Measurements from ENCODE around the gene TMEM203.
A peak's percentile ranks its signal among the peaks of the same experiment; 100 is the strongest.
"Not testable (repeated sequence)": the region's sequence is repeated elsewhere in the genome, so short reads cannot be mapped to it uniquely, and the experiment has no call there.

The TMEM203 gene

GRCh38 chr9:137241490-137242268, 36.2 kb upstream of the TMEM203 start:
- peak; percentile 64 for DNase-seq (ENCODE audit: low read depth)

- DNase-seq (ENCODE audit: low read depth), result peak; percentile 94
Measured at GRCh38 chr9:137240841-137241489, 35.5 kb upstream of the TMEM203 start, which contains the start of gene TUBB4B. TSS of gene TUBB4B (plus strand) at chr9:137241287. CDS start at chr9:137241361, 74 bp downstream.

DNA sequence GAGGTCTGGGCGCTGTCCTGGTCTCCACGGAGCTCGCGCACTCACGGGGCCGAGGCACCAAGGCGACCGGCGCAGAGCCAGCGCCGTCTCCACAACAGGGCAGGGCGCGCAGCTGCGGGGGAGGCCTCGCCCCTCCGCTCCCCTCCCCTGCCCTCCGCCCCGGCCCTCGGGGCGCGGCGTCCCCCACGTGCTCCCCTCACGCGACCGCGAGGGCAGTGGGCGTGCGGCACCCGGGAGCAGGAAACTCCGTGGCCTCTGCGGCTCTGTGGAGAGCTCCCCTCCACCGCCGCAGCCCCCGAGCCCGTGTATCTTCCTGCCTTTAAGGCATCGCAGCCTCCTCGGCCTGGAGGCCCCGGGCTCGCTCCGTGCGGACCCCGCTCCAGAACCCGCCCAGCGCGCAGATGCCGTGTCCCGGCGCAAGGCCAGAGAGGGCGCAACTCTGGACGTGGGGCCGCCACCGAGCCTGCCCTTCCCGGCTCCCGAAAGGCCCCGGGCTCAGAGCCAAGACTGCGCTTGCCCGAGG, 34.9 kb upstream of the TMEM203 start:
- DNase-seq (ENCODE audit: low read depth), result peak; percentile 68

DNA sequence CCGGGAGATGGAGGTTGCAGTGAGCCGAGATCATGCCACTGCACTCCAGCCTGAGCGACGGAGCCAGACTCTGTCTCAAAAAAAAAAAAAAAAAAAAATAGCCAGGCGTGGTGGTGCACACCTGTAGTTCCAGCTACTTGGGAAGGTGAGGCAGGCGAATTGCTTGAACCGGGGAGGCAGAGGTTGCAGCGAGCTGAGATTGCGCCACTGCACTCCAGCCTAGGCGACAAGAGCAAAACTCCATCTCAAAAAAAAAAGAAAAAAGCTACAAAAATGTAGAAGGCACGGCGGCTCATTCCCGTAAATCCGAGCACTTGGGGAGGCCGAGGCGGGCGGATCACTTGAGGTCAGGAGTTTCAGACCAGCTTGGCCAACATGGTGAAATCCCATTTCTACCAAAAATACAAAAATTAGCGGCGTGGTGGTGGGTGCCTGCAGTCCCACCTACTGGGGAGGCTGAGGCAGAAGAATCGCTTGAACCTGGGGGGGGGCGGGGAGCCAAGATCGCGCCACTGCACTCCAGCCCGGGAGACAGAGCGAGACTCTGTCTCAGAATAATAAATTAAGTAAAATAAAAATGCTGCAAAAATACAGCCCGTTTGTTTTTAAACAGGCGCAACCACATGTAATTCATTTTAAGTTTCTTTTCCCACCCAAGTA, 34.2 kb upstream of the TMEM203 start:
- DNase-seq (ENCODE audit: low read depth), result not testable (repeated sequence)

DNA sequence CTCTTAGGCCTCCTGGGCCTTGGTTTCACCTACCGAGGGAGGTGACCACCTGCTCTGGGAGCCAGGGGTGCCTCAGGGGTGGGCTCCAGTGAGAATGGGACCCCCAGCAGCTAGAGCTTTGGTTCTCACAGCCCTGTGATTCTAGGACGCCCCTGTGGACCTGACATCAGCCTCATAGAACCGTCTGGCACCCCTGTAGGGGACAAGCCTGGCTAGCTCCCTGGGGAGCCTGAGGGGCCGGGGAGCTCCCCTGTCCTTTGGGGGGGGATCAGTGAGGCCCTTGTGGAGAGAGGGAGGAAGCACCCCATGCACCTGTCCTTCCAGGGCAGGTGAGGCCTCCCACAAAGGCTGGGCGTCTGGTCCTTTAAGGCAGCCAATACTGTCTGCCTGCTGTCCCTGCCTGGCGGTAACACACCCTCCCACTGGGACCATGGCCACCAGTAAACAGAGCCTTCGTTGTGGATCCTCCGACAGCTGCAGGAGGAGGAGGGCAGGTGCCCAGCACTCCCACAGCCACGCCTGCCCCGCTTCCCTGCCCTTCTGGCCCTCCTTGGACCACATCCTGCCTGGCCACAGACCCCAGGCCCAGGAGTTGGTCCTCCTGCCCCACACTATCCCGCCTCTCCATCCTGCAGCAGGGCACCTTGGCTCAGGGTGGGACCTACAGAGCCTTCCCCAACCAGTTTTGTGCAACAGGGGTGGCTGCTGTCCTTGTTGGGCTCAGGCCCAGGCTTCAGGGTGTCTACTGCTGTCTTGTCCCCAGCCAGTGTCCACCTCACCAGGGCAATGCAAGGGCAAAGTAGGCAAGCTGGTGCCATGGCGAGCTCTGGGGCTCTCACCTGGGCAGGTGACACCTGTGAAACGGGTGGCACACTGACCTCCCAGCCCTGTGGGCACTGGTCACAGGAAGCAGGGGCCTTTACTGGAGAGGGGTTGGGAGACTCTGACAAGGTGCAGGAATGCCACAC, 32.6 kb upstream of the TMEM203 start:
- DNase-seq (ENCODE audit: low read depth), result no peak

- DNase-seq (ENCODE audit: low read depth), result no peak
Measured at GRCh38 chr9:137236936-137237421, 31.5 kb upstream of the TMEM203 start.

- DNase-seq (ENCODE audit: low read depth), result peak; percentile 87
Measured at GRCh38 chr9:137236238-137236935, 30.9 kb upstream of the TMEM203 start.

DNA sequence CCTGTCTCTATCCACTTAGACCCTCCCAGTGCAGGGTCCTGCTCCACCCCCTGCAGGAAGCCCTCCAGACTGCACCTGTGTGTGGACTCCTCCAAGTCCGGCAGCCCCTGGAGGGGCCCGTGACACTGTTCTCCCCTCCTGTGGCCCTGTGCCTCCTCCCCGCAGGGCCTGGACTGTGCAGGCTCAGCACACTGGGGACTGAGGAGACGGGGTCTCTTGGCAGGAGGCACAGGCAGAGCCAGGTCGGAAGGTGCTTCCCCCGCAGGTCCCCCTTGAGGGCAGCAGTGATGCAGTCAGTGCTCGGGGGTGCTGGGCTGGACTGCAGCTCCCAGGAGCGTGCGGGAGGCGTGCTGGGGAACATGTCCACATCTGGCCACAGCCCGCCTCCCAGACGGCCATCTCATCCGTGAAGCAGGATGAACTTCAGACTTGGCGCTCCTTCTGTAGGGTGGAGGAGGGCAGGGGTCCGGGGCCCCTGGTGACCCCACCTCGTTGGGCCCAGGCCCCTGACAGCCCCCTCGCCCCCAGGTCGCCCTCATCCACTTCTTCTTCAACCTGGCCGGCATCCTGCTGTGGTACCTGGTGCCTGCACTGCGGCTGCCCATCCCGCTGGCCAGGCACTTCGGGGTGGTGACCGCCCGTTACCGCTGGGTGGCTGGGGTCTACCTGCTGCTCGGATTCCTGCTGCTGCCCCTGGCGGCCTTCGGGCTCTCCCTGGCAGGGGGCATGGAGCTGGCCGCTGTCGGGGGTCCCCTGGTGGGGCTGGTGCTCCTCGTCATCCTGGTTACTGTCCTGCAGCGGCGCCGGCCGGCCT, 30.2 kb upstream of the TMEM203 start:
- no peak for DNase-seq (ENCODE audit: low read depth)

DNA sequence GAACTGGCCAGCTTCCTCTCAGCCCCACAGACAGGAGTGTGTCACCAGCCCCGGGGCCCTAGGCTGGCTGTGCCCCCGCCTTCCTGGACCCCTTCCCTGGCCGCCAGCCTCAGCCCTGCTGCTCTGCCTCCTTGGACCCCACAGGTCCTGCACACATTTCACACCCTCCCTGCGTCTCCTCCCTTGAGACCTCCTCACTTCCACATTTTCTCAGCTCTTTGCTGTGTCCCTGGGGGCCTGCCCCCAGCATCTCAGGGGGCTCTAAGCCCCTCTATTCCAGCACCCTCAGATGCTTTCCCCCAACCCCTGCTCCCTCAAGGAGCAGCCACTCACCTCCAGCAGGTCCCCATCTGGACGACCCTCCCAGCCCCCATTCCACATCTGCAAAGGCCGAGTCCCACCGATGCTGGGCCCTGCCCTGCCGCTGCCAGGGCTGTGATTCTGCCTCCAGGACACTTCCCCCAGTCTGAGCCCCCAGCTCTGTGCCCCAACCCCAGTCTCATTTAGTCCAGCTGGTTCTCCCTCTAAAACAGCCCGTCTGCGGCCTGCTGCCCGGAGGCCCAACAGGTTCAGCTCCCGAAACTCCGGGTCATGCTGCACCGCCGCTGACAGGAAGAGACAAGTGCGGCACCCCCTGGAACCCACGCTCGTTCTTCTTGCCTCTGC, 29.4 kb upstream of the TMEM203 start:
- DNase-seq (ENCODE audit: low read depth), result no peak

DNA sequence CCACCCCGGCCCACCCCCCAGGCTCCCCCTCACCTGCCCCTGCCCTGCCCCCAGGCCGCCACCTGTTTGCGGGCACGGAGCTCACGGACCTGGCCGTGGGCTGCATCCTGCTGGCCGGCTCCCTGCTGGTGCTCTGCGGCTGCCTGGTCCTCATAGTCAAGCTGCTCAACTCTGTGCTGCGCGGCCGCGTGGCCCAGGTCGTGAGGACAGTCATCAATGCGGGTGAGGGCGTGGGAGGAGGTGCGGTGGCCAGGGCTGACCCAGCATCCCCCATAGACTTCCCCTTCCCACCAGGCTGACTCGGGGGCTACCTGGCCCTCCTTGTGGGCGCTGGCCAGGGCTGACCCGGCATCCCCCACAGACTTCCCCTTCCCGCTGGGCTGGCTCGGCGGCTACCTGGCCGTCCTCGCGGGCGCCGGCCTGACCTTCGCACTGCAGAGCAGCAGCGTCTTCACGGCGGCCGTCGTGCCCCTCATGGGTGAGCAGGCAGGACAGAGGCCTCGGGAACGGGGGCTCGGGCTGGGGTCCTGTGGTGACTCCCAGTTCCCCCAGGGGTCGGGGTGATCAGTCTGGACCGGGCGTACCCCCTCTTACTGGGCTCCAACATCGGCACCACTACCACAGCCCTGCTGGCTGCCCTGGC, 28.7 kb upstream of the TMEM203 start:
- no peak for DNase-seq (ENCODE audit: low read depth)

- DNase-seq (ENCODE audit: low read depth), result no peak
Measured at GRCh38 chr9:137233143-137233980, 27.9 kb upstream of the TMEM203 start.

DNA sequence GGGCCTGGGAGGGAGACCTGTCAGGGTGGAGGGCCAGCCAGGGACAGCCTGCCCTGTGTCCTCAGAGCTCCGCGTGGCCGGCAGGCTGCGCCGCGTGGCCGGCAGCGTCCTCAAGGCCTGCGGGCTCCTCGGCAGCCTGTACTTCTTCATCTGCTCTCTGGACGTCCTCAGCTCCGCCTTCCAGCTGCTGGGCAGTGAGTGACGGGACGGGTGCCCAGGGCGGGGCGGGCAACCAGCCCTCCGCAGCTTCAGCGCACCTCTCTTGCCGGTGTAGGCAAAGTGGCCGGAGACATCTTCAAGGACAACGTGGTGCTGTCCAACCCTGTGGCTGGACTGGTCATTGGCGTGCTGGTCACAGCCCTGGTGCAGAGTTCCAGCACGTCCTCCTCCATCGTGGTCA, 27.1 kb upstream of the TMEM203 start:
- no peak for DNase-seq (ENCODE audit: low read depth)

- DNase-seq (ENCODE audit: low read depth), result no peak
Measured at GRCh38 chr9:137232101-137232500, 26.7 kb upstream of the TMEM203 start.

GRCh38 chr9:137231372-137232039, 26.1 kb upstream of the TMEM203 start:
- no peak for DNase-seq (ENCODE audit: low read depth)

- DNase-seq (ENCODE audit: low read depth), result no peak
Measured at GRCh38 chr9:137230705-137231371, 25.4 kb upstream of the TMEM203 start, which contains the start of gene SLC34A3. TSS of gene SLC34A3 (plus strand) at chr9:137230901. CDS start at chr9:137231703, 802 bp downstream.

GRCh38 chr9:137229903-137230704, 24.7 kb upstream of the TMEM203 start:
- DNase-seq (ENCODE audit: low read depth), result no peak
